Stimulated activated CD8-positive, alpha-beta memory T cell treated with anti-CD3 and anti-CD28 coated beads, Interleukin-2, amount 100 ng/mL, for 48 hours (primary cell): ENCODE data around the gene AFAP1L1.
"Not testable (repeated sequence)": the region's sequence is repeated elsewhere in the genome, so short reads cannot be mapped to it uniquely, and the experiment has no call there.

Source experiments
- DNase-seq, 2 donors: peaks; one replicate each; pipeline ENCODE4 v3.0.0-alpha.2; 2020; ENCODE audit warnings: low read depth in 2 of 2

The AFAP1L1 gene

GRCh38 chr5:149261246-149261645 lies 10.4 kb upstream of the AFAP1L1 start:
- DNase-seq = no peak

DNA sequence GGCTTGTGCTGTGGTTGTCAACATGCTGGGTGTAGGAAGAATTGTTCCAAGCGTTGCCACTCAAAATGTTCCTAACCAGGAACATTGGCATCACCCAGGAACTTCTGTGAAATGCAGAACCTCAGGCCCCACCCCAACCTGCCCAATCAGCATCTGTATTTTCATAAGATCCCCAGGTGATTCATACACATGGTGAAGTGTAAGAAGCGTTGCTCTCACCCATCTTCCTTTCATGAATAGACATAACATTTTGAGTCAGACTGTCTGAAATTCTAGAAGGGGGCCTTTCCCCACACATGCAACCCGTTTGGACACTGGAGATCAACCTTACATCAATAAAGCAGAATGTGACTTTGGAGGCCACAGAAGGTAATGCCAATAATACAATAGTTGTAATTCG lies 9.3 kb upstream of the AFAP1L1 start:
- DNase-seq = no peak

- peak in 1 of 2 donors; percentile 11 for DNase-seq
Observed at GRCh38 chr5:149264439-149265067, 7.1 kb upstream of the AFAP1L1 start.

GRCh38 chr5:149265068-149265465 lies 6.6 kb upstream of the AFAP1L1 start:
- no peak for DNase-seq

DNA sequence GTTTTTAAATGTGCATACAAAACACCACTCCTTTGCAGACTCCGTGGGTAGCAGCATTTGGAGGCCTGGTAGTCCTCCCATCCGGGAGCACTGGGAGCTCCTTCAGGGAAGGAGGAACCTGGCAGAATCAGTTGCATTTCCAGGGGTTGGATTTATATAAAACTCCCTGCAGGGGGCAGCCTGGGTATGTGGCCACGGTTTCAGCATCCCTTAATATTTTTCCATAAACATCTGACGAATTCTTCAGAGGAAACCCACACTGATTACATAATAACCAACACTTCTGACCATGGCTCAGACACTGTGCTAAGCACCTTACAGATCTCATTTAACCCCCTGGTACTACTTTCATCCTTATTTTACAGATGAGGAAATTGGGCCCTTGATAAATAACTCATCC lies 6.1 kb upstream of the AFAP1L1 start:
- no peak for DNase-seq

DNA sequence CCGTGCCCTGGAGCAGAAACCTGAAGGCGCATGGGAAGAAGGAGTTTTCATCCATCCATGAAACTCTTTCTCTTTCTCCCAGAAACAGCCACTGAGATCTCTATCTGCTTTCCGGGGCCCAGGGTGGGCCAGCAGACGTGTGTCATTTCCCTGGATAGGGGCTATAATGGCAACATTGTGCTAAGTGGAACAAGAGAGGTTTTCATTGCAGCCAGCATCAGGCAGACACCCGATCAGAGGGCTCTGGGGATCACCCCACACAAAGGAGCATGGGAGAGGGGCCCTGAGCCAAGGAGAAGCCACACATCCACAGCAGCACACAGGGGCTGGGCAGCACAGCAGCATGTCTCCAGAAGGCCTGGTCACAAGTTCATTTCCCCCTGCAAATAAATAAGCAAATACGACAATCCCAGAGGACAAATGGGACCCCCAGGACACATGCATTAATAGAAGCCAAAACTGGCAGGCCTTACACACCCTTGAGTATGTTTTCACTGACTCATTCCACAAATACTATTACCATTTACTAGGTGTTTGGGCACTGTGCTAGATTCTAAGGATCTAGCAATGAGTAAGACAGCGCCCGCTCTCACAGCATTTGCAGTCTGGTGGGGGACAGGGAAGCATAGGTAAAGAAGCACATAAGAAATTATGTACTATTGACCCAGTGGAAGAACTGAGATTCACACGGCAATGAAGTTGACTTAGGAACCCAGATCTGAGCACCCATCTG lies 4.3 kb upstream of the AFAP1L1 start:
- no peak for DNase-seq

DNA sequence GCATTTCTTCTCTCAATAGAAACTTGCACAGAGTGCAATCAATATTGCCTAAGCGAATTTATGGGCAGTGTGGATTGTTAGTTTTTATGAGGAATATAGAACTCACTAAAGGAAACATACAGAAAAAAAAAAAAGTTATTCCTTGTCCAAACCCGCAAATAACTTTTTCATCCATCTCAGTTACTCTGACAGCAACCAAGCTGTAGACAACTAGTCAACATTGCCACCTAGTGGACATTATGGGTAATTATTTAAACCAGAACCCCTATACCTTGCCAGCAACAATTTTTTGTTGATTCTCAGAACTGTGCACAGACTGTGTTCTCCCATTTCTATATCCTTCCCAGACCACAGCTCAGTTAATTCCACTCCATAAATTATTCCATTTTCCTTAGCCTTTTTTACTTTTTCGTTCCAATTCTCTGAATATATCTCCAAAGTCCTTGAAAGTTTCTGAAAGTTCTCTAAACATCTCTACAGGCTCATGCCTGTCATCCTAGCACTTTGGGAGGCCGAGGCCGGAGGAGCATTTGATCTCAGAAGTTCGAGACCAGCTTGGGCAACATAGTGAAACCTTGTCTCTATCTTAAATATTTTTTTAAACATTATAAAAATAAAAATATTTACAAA lies 2.6 kb upstream of the AFAP1L1 start:
- DNase-seq = no peak

DNA sequence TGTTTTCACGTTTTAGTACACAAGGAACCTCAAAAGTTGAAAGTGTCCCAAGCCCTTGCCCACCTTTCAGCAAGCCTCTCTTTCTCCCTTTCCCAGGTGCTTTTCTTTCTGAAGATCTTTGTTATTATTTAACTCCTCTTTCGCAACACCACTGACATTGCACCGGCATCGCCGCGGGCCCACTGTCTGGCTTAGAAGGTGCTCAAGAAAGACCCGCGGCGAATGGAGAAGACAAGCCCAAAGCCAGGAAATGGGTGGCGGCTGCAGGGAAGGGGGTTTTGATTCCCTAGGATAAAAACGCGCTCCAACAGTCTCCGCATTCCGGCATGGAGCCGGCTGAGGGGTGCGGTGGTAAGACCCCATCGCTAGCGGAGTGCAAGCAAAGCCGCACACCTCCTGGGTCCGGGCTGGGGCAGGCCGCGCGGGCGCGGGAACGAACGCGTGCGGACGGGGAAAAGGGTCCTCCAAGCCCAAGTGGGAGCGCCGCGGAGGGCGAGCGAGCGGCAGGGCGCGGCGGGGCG lies 404 bp upstream of the AFAP1L1 start:
- DNase-seq = no peak

GRCh38 chr5:149272781-149273180 lies 1.1 kb downstream of the AFAP1L1 start:
- DNase-seq = not testable (repeated sequence)

DNA sequence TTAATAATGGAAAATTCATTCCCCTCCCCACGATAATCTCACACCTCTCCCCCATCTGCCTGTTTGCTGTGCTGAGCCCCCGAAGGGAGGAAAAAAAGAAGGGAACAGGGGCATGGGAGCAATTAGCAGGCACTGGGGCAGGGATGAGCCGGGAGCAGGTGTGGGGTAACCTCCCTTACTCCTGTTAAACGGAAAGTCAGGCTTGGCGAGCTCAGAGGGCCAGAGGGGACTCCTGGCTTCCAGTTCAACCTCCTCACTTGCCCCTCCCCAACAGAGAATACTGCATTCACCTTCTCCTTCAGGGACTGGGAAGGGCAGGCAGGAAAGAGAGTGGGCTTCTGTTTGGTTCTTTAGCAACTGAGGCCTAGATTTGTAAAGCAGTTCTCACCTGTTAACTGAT lies 1.6 kb downstream of the AFAP1L1 start:
- no peak for DNase-seq

DNA sequence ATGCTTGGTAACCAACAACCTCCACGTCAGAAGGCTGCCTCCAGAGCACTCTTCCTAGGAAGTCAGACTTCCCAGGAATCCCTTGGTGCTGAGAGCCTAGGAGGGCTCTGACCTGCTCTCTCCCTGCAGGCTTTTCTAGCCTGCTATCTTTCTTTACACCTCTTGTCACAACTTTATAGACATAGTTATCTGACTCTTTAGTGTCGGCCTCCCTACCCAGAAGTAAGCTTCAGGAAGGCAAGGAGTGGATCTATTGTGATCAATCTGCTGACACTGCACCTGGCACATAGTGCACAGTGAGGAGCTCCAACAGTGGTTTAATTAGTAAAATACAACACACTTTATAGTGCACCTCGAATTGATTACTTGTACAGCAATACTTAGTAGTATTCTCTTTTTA lies 2.3 kb downstream of the AFAP1L1 start:
- no peak for DNase-seq

DNA sequence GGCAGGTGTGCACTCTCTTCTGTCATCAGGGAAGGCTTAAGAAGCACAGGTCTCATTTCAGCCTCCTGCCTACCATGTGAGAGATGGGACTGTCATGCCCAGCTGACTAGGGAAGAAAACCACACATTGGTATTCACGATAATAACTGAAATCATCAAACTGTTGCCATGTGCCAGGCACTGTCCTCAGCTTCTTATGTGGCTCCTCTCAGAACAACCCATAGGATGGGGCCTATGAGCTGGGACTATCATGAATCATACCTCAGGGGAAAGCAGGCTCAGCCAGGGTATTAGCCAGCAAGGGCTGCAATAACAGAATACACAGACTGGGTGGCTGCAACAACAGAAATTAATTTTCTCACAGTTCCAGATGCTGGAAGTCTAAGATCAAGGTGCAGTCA lies 3.3 kb downstream of the AFAP1L1 start:
- DNase-seq = no peak

DNA sequence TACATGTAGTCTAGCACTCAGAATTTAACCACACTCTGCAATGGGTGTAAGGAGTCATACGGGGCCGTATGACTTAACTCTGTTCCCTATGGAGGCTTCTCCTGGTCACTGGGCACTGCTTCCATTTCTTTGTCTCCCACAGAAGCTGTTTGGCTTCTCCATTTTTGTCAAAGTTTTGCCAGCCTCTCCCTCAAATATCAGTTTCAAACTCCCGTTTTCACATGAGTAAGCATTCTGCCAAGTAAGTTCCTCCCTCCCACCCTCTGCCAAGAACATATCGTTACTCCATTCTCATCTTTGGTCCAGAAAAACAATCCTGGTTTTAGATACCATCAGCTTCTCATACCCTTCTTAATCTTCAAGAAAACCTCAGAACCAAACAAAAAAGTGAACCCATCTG lies 6.1 kb downstream of the AFAP1L1 start:
- DNase-seq = no peak

GRCh38 chr5:149278451-149279210 lies 7.0 kb downstream of the AFAP1L1 start:
- no peak for DNase-seq

- DNase-seq = no peak
Observed at GRCh38 chr5:149279661-149280060, 8.0 kb downstream of the AFAP1L1 start.

- DNase-seq = no peak
Observed at GRCh38 chr5:149280124-149280523, 8.5 kb downstream of the AFAP1L1 start.

GRCh38 chr5:149280802-149281201 lies 9.1 kb downstream of the AFAP1L1 start:
- DNase-seq = no peak

- DNase-seq = no peak
Observed at GRCh38 chr5:149282027-149282965, 10.6 kb downstream of the AFAP1L1 start.

GRCh38 chr5:149282966-149283332 lies 11.3 kb downstream of the AFAP1L1 start:
- no peak for DNase-seq

- no peak for DNase-seq
Observed at GRCh38 chr5:149283626-149284480, 12.2 kb downstream of the AFAP1L1 start.
